ENCODE data around the gene UBE2E2.
A peak's percentile ranks its signal among the peaks of the same experiment; 100 is the strongest.

- TF ChIP-seq CTCF (optimal IDR thresholded peaks at IDR 0.05 in 1 of 3, IDR thresholded peaks at IDR 0.05 in 1 of 3, conservative IDR thresholded peaks at IDR 0.05 in 1 of 3; ENCODE audit: extremely low read depth in 1 of 3, insufficient read depth in 2 of 3, low read length in 3 of 3) (peak; percentile 56 to 62 (median 57)), EZH2 (IDR thresholded peaks at IDR 0.05; ENCODE audit: low read length) (no peak)
Measured at GRCh38 chr3:23183731-23184130, 19.4 kb upstream of the UBE2E2 start.

Data from keratinocyte (primary cell).